ENCODE results near the gene TMEM243. TPM values are rescaled to one million over a fixed set of nuclear protein-coding genes. Genes with fewer than 3 reads are reported as not detected.
"Not testable (repeated sequence)": the region's sequence is repeated elsewhere in the genome, so short reads cannot be mapped to it uniquely, and the experiment has no call there.

Gene TMEM243
- total and polyA plus RNA-seq, 5 donors: 7.1 to 11.2 (median 8.8) TPM

DNA sequence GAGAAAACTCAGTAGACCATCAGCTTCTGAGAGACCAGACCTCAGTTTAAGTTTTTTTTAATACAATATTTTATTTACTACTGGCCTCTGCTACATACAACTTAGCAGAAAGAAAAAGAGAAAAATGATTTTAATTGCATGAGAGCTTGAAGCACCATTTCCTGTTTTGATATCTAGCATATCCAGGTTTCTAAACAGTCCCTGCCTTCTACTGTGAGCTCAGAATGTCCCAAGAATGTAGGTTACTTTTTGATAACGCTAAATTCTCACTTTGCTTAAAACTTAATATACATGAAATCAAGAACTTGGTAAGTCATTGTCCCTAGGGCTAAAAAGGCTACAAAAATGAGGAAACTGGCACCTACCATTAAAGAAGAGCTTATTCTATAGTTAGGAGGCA is 7.0 kb downstream of the TMEM243 start:
- 68% methylated on average over 1 of the region's 1 CpG for WGBS
- Histone ChIP-seq H3K4me1 (ENCODE audit: control insufficient read depth, insufficient read depth, low read length) (peaks cover 6% of the 10 kb centered on the region), H3K4me3 (ENCODE audit: low read length) (no peak overlapping the region), H3K9me3 (ENCODE audit: control insufficient read depth, low read length) (no peaks in the 10 kb centered on the region), H3K27me3 (ENCODE audit: control insufficient read depth, insufficient read depth) (no peaks in the 10 kb centered on the region), H3K27ac (ENCODE audit: low read length) (no peak overlapping the region)
- ATAC-seq: no peak
- intact Hi-C loops (cut with DNase I): loop anchor here in 2 of 4 donors (10.0 kb wide), 1 partner anchor 48 kb away; no protein-coding TSS in a partner anchor
- DNase-seq: no peak

DNA sequence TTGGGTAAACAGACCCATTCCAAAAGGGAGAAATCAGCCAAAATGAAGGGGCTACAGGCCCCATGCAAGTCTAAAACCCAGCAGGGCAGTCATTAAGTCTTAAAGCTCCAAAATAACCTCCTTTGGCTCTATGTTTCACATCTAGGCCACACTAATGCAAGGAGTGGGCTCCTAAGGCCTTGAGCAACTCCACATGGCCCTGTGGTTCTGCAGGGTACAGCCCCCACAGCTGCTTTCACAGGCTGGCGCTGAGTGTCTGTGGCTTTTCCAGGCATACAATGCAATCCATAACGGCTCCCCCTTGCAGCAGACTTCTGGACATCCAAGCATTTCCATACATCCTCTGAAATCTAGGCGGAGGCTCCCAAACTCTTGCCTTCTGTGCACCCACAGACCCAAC is 9.0 kb downstream of the TMEM243 start:
- Histone ChIP-seq H3K27ac (ENCODE audit: low read length) (no peak overlapping the region), H3K9me3 (ENCODE audit: control insufficient read depth, low read length) (no peaks in the 10 kb centered on the region), H3K4me3 (ENCODE audit: low read length) (no peak overlapping the region), H3K27me3 (ENCODE audit: control insufficient read depth, insufficient read depth) (no peaks in the 10 kb centered on the region), H3K4me1 (ENCODE audit: control insufficient read depth, insufficient read depth, low read length) (peaks cover 6% of the 10 kb centered on the region)
- ATAC-seq (no peak), DNase-seq (no peak)
- intact Hi-C loops (cut with DNase I): loop anchor here in 2 of 4 donors (10.0 kb wide), 1 partner anchor 46 kb away; no protein-coding TSS in a partner anchor
- WGBS: 93% methylated on average over 3 of the region's 3 CpGs

DNA sequence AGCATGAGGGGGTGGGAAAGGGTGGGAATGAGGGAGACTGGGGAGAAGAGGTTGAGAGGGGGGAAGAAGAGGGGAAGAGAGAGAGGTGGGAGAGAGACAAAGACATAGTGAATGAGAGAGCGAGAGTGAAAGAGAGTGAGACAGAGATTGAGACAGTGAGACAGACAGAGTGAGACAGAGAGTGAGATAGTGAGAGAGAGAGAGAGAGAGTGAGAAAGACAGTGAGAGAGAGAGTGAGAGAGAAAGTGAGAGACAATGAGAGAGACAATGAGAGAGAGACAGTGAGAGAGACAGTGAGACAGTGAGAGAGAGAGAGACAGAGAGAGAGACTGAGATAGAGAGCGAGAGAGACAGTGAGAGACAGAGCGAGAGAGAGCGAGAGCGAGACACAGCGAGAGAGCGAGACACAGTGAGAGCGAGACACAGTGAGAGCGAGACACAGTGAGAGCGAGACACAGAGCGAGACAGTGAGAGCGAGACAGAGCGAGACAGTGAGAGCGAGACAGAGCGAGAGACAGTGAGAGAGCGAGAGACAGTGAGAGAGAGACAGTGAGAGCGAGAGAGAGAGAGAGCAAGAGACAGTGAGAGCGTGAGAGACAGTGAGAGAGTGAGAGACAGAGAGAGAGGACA is 10.1 kb downstream of the TMEM243 start:
- 89% methylated on average over 18 of the region's 18 CpGs for WGBS
- Histone ChIP-seq H3K4me3 (ENCODE audit: low read length) (no peak overlapping the region), H3K4me1 (ENCODE audit: control insufficient read depth, insufficient read depth, low read length) (peaks cover 6% of the 10 kb centered on the region), H3K9me3 (ENCODE audit: control insufficient read depth, low read length) (no peaks in the 10 kb centered on the region), H3K27ac (ENCODE audit: low read length) (no peak overlapping the region), H3K27me3 (ENCODE audit: control insufficient read depth, insufficient read depth) (no peaks in the 10 kb centered on the region)
- ATAC-seq (no peak), DNase-seq (no peak)
- intact Hi-C loops (cut with DNase I): no loop called here

DNA sequence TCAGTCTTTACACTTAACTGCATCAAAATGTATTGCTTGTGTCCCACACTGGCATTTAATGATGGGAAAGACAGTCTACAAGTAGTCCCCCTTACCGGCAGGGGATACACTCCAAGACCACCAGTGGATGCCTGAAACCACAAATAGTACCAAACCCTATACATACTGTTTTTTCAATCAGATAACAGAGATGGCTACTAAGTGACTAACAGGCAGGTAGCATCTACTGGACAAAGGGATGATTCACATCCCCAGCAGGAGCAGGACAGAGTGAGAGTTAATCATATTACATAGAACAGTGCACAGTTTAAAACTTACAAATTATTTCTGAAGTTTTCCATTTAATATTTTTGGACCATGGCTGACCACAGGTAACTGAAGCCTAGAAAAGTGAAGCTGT is 13.2 kb downstream of the TMEM243 start:
- DNase-seq (no peak), ATAC-seq (no peak)
- 98% methylated on average over 1 of the region's 1 CpG for WGBS
- intact Hi-C loops (cut with DNase I): no loop called here
- Histone ChIP-seq H3K4me3 (ENCODE audit: low read length) (no peak overlapping the region), H3K9me3 (ENCODE audit: control insufficient read depth, low read length) (no peaks in the 10 kb centered on the region), H3K27me3 (ENCODE audit: control insufficient read depth, insufficient read depth) (no peaks in the 10 kb centered on the region), H3K4me1 (ENCODE audit: control insufficient read depth, insufficient read depth, low read length) (peaks cover 6% of the 10 kb centered on the region), H3K27ac (ENCODE audit: low read length) (no peak overlapping the region)

DNA sequence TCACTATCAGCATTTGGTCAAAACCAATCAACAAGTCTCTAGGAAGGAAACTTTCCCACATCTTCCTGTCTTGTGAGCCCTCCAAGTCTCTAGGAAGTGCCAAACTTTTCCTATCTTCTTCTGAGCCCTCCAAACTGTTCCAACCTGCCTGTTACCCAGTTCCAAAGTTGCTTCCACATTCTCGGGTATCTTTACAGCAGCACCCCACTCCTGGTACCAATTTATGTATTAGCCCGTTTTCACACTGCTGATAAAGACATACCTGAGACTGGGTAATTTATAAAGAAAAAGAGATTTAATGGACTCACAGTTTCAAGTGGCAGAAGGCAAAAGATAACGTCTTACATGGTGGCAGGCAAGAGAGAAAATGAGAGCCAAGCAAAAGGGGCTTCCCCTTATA is 13.8 kb downstream of the TMEM243 start:
- H3K4me3 ChIP-seq (ENCODE audit: low read length); H3K4me1 ChIP-seq (ENCODE audit: control insufficient read depth, insufficient read depth, low read length); H3K9me3 ChIP-seq (ENCODE audit: control insufficient read depth, low read length); DNase-seq; ATAC-seq; intact Hi-C loops (cut with DNase I); H3K27me3 ChIP-seq (ENCODE audit: control insufficient read depth, insufficient read depth); H3K27ac ChIP-seq (ENCODE audit: low read length): not testable (repeated sequence)
- WGBS: 97% methylated on average over 3 of the region's 3 CpGs

DNA sequence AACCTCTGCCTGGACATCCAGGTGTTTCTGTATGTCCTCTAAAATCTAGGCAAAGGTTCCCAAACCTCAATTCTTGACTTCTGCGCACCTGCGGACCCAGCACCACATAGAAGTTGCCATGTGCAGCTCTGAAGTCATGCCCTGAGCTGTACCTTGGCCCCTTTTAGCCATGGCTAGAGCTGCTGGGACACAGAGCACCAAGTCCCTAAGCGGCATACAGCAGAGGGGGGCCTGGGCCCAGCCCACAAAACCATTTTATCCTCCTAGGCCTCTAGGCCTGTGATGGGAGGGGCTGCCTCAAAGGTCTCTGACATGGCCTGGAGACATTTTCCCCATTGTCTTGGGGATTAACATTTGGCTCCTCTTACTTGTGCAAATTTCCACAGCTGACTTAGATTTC is 14.6 kb downstream of the TMEM243 start:
- intact Hi-C loops (cut with DNase I): no loop called here
- Histone ChIP-seq H3K4me3 (ENCODE audit: low read length) (no peak overlapping the region), H3K4me1 (ENCODE audit: control insufficient read depth, insufficient read depth, low read length) (peaks cover 2% of the 10 kb centered on the region), H3K9me3 (ENCODE audit: control insufficient read depth, low read length) (no peaks in the 10 kb centered on the region), H3K27ac (ENCODE audit: low read length) (no peak overlapping the region), H3K27me3 (ENCODE audit: control insufficient read depth, insufficient read depth) (no peaks in the 10 kb centered on the region)
- no peak for ATAC-seq
- 65% methylated on average over 3 of the region's 3 CpGs for WGBS
- no peak for DNase-seq

DNA sequence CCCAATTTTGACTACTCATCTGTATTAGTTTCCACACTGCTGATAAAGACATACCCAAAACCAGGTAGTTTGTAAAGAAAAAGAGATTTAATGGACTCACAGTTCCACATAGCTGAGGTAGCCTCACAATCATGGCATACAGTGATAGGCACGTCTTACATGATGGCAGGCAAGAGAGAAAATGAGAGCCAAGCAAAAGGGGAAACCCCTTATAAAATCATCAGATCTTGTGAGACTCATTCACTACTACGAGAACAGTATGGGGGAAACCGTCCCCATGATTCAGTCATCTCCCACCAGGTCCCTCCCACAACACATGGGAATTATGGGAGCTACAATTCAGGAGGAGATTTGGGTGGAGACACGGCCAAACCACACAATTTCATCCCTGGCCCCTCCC is 15.6 kb downstream of the TMEM243 start:
- H3K4me1 ChIP-seq (ENCODE audit: control insufficient read depth, insufficient read depth, low read length); DNase-seq; H3K4me3 ChIP-seq (ENCODE audit: low read length); H3K9me3 ChIP-seq (ENCODE audit: control insufficient read depth, low read length); intact Hi-C loops (cut with DNase I); H3K27ac ChIP-seq (ENCODE audit: low read length); ATAC-seq; H3K27me3 ChIP-seq (ENCODE audit: control insufficient read depth, insufficient read depth): not testable (repeated sequence)
- 84% methylated on average over 4 of the region's 4 CpGs for whole genome bisulfite sequencing

DNA sequence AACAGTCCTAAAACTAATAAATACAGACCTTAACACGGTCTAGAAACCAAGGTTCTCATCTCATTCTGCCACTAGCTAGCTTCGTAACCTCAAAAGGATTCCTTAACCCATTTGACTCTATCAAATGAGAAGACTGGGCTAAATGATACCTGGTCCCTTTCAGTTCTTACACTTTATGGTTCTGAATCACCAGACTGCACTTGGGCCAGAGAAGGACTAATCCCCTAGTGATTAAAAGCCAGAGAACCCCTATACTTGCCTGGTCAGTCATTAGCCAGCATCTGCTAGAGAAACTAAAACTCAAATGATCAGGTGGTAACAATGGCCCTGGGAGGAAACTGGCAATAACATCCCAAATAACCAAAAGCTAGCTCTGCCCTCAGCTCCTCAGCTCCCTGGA is 16.8 kb downstream of the TMEM243 start:
- ATAC-seq: no peak
- Histone ChIP-seq H3K27me3 (ENCODE audit: control insufficient read depth, insufficient read depth) (no peaks in the 10 kb centered on the region), H3K27ac (ENCODE audit: low read length) (no peak overlapping the region), H3K4me1 (ENCODE audit: control insufficient read depth, insufficient read depth, low read length) (peaks cover 4% of the 10 kb centered on the region), H3K9me3 (ENCODE audit: control insufficient read depth, low read length) (no peaks in the 10 kb centered on the region), H3K4me3 (ENCODE audit: low read length) (no peak overlapping the region)
- DNase-seq: no peak
- intact Hi-C loops (cut with DNase I): no loop called here
- 96% methylated on average over 2 of the region's 2 CpGs for WGBS

DNA sequence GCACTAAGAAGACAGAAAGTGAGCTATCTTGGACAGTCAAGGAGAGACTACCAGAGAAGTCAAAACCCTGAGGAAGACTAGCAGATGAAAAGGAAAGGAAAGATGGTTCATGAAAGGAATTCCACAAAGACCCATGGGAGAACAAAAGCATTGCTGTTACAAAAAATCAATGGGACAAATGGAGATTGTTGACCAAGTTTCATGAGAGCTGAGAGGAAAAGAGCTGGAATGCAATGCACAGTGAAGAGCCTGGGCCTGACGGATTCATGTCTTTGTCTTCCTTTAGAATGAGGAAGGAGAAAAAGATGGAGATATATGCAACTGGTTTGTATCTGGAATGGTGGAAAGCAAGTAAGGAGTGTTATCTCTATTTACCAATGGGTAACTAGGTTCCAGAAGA is 17.3 kb downstream of the TMEM243 start:
- Histone ChIP-seq H3K27me3 (ENCODE audit: control insufficient read depth, insufficient read depth) (no peaks in the 10 kb centered on the region), H3K4me3 (ENCODE audit: low read length) (no peak overlapping the region), H3K9me3 (ENCODE audit: control insufficient read depth, low read length) (no peaks in the 10 kb centered on the region), H3K4me1 (ENCODE audit: control insufficient read depth, insufficient read depth, low read length) (peaks cover 4% of the 10 kb centered on the region), H3K27ac (ENCODE audit: low read length) (no peak overlapping the region)
- intact Hi-C loops (cut with DNase I): no loop called here
- no peak for ATAC-seq
- DNase-seq: no peak
- 87% methylated on average over 1 of the region's 1 CpG for WGBS

DNA sequence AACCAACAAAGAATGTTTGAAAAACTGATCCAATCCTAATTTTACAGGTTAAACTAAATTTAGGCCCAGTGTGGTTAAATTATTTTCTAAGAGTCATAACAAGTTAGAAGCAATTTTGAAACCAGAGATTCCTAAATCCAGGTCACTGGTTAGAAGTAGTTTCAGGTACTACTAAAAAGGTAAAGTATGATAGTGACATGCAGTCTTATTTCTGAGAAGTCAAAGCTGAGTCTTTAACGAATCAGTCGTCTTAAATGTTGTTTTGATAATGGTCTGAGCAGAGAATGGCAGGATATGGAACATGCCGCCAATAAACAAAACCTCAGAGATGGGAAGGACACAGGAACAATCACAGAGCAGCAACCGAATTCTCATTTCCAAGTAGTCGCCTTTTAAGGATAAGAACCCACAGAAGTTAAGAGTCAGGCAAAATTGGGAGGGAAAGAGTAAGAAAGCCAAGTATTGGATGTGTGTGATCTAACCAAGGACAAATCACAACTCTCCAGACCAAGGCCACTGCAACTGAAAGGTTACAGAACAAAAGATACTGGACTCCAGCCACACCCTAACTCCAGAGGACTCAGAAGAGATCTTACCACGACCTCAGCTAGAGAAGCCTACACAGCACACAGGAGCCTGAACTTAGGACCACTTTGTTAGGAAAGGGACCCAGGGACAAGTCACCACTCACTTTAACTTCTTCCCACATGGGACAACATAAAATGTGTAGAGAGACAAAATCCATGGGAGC is 19.7 kb downstream of the TMEM243 start:
- intact Hi-C loops (cut with DNase I): no loop called here
- ATAC-seq: peak; percentile 53 to 73
- H3K27me3 ChIP-seq (ENCODE audit: control insufficient read depth, insufficient read depth): no peaks in the 10 kb centered on the region
- H3K9me3 ChIP-seq (ENCODE audit: control insufficient read depth, low read length): no peaks in the 10 kb centered on the region
- DNase-seq: no peak
- WGBS: 75% methylated on average over 6 of the region's 6 CpGs
- H3K4me1 ChIP-seq (ENCODE audit: control insufficient read depth, insufficient read depth, low read length): peaks cover 4% of the 10 kb centered on the region
- peak overlapping the region; percentile 58 for H3K27ac ChIP-seq (ENCODE audit: low read length)
- H3K4me3 ChIP-seq (ENCODE audit: low read length): no peak overlapping the region

DNA sequence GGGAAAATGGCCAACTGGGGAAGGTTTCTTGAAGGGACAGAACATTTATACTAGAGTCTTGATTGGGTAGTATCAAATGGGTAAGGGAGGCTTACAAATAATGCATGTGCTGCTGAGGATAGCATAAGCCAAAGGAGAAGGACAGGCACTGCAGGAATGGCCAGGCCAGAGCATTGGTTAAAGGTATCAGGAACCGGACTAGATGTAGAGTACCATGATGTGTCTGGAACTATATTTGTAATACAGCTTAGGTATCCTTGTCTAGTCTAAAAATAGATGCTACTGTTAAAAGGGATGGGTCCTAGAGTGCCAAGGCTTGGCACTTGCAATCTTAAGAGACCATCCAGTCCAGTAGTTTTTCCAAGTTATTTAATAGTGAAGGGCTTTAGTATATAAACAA is 20.3 kb downstream of the TMEM243 start:
- 76% methylated on average over 1 of the region's 1 CpG for WGBS
- ATAC-seq: no peak

More for the DNA sequence above, 20.3 kb downstream of the TMEM243 start:
- DNase-seq: no peak
- intact Hi-C loops (cut with DNase I): no loop called here
- Histone ChIP-seq H3K4me1 (ENCODE audit: control insufficient read depth, insufficient read depth, low read length) (peaks cover 4% of the 10 kb centered on the region), H3K4me3 (ENCODE audit: low read length) (no peak overlapping the region), H3K27ac (ENCODE audit: low read length) (no peak overlapping the region), H3K9me3 (ENCODE audit: control insufficient read depth, low read length) (no peaks in the 10 kb centered on the region), H3K27me3 (ENCODE audit: control insufficient read depth, insufficient read depth) (no peaks in the 10 kb centered on the region)

All from right cardiac atrium (tissue), 5 donors.